Measurements from ENCODE around the gene OR51B2.
"Not testable (repeated sequence)": the region's sequence is repeated elsewhere in the genome, so short reads cannot be mapped to it uniquely, and the experiment has no call there.

Gene OR51B2

GRCh38 chr11:5324197-5324596, at the start of gene OR51B2:
Gene OR51B2 (minus strand): TSS chr11:5324297. CDS start chr11:5324297, 0 bp downstream.
- DNase-seq: no peak

GRCh38 chr11:5369789-5370188, 45.7 kb upstream of the OR51B2 start:
- DNase-seq: no peak

- no peak for DNase-seq
These were observed 44.5 kb upstream of the OR51B2 start for GRCh38 chr11:5368502-5369043.

- no peak for DNase-seq
These were observed 43.5 kb upstream of the OR51B2 start for GRCh38 chr11:5367448-5368074.

- no peak for DNase-seq
These were observed 42.8 kb upstream of the OR51B2 start for GRCh38 chr11:5366856-5367255.

GRCh38 chr11:5366365-5366764, 42.3 kb upstream of the OR51B2 start:
- DNase-seq: not testable (repeated sequence)

GRCh38 chr11:5364214-5364613, 40.1 kb upstream of the OR51B2 start:
- no peak for DNase-seq

- no peak for DNase-seq
These were observed 39.6 kb upstream of the OR51B2 start for GRCh38 chr11:5363679-5364078.

- DNase-seq: no peak
These were observed 38.0 kb upstream of the OR51B2 start for GRCh38 chr11:5362017-5362625.

GRCh38 chr11:5356031-5356430, 31.9 kb upstream of the OR51B2 start:
- not testable (repeated sequence) for DNase-seq

GRCh38 chr11:5351208-5351607, 27.1 kb upstream of the OR51B2 start, which contains the start of gene OR51B6:
Gene OR51B6 (plus strand): TSS chr11:5351508. CDS start chr11:5351508, 0 bp downstream.
- no peak for DNase-seq

GRCh38 chr11:5349550-5349949, 25.5 kb upstream of the OR51B2 start:
- DNase-seq: no peak

- no peak for DNase-seq
These were observed 24.6 kb upstream of the OR51B2 start for GRCh38 chr11:5348551-5349194.

GRCh38 chr11:5345831-5346230, 21.7 kb upstream of the OR51B2 start:
- no peak for DNase-seq

GRCh38 chr11:5343474-5344335, 19.6 kb upstream of the OR51B2 start, which contains the start of gene OR51B5:
Gene OR51B5 (minus strand): TSS chr11:5343524. CDS start chr11:5343524, 0 bp downstream.
- no peak for DNase-seq

- no peak for DNase-seq
These were observed 15.8 kb upstream of the OR51B2 start for GRCh38 chr11:5339771-5340322.

GRCh38 chr11:5337253-5337652, 13.2 kb upstream of the OR51B2 start:
- DNase-seq: not testable (repeated sequence)

- DNase-seq: no peak
These were observed 12.2 kb upstream of the OR51B2 start for GRCh38 chr11:5336331-5336730.

- DNase-seq: no peak
These were observed 11.1 kb upstream of the OR51B2 start for GRCh38 chr11:5335170-5335569.

GRCh38 chr11:5317292-5317691, 6.8 kb downstream of the OR51B2 start:
- DNase-seq: no peak

- DNase-seq: not testable (repeated sequence)
These were observed 10.6 kb downstream of the OR51B2 start for GRCh38 chr11:5313326-5314023.

GRCh38 chr11:5310423-5310822, 13.7 kb downstream of the OR51B2 start:
- no peak for DNase-seq

All from stimulated activated CD4-positive, alpha-beta T cell treated with anti-CD3 and anti-CD28 coated beads, Interleukin-1b, Interleukin-23, amount 100 ng/mL, for 48 hours (primary cell).